ENCODE results near the gene ZNF488.

ZNF488 gene

GRCh38 chr10:47319784-47320183 lies 64.3 kb downstream of the ZNF488 start:
- Histone ChIP-seq H3K27me3 (no peaks in the 10 kb centered on the region), H3K4me1 (no peaks in the 10 kb centered on the region), H3K36me3 (no peaks in the 10 kb centered on the region), H3K4me3 (ENCODE audit: low read depth, low read length) (no peak overlapping the region), H3K9me3 (no peaks in the 10 kb centered on the region)
- no peak for DNase-seq
- no peak for TF ChIP-seq CTCF (IDR thresholded peaks at IDR 0.05; ENCODE audit: low read depth, low read length)

- peak; percentile 50 for DNase-seq
- Histone ChIP-seq H3K27me3 (no peaks in the 10 kb centered on the region), H3K36me3 (no peaks in the 10 kb centered on the region), H3K4me1 (no peaks in the 10 kb centered on the region), H3K4me3 (ENCODE audit: low read depth, low read length) (no peak overlapping the region), H3K9me3 (no peaks in the 10 kb centered on the region)
- TF ChIP-seq CTCF (IDR thresholded peaks at IDR 0.05; ENCODE audit: low read depth, low read length) = no peak
These were observed 65.4 kb downstream of the ZNF488 start for GRCh38 chr10:47318706-47319105.

GRCh38 chr10:47317251-47317650 lies 66.8 kb downstream of the ZNF488 start:
- no peaks in the 10 kb centered on the region for H3K36me3 ChIP-seq
- no peak for DNase-seq
- no peak overlapping the region for H3K4me3 ChIP-seq (ENCODE audit: low read depth, low read length)
- TF ChIP-seq CTCF (IDR thresholded peaks at IDR 0.05; ENCODE audit: low read depth, low read length) = no peak
- no peaks in the 10 kb centered on the region for H3K4me1 ChIP-seq
- no peaks in the 10 kb centered on the region for H3K27me3 ChIP-seq
- no peaks in the 10 kb centered on the region for H3K9me3 ChIP-seq

GRCh38 chr10:47316131-47316530 lies 68.0 kb downstream of the ZNF488 start:
- no peak for DNase-seq
- Histone ChIP-seq H3K36me3 (no peaks in the 10 kb centered on the region), H3K4me3 (ENCODE audit: low read depth, low read length) (no peak overlapping the region), H3K27me3 (no peaks in the 10 kb centered on the region), H3K9me3 (no peaks in the 10 kb centered on the region), H3K4me1 (no peaks in the 10 kb centered on the region)
- TF ChIP-seq CTCF (IDR thresholded peaks at IDR 0.05; ENCODE audit: low read depth, low read length) = no peak

Data from BE2C (cell line).